Tibial artery (tissue), 4 donors: Measurements from ENCODE around the gene ANKS6.

Source experiments
- DNase-seq, 2 donors: peaks; one replicate each; pipeline ENCODE4 v3.0.0-alpha.2; 2019
- H3K27ac ChIP-seq, 2 donors: fragments of 200-600 bp; sonication (generic) in 1 of 2; 1 replicate in 1 of 2; 2 replicates in 1 of 2; pipeline ENCODE4 v1.5.1; 2018 to 2019; ENCODE audit warnings: mild to moderate bottlenecking in 1 of 2
- H3K27me3 ChIP-seq, 2 donors: fragments of 200-600 bp; sonication (generic) in 1 of 2; one replicate each; pipeline versions ENCODE4 v1.5.1 to v1.6.0; 2016 to 2019
- H3K36me3 ChIP-seq, 3 donors: fragments of 200-600 bp; sonication (generic) in 2 of 3; one replicate each; pipeline ENCODE4 v1.5.1; 2016 to 2019; ENCODE audit warnings: mild to moderate bottlenecking in 2 of 3
- H3K4me1 ChIP-seq, 4 donors: fragments of 200-600 bp; sonication (generic) in 2 of 4; 1 replicate in 3 of 4; 2 replicates in 1 of 4; pipeline ENCODE4 v1.5.1; 2016 to 2019
- H3K4me3 ChIP-seq, 2 donors: fragments of 200-600 bp; sonication (generic) in 1 of 2; 1 replicate in 1 of 2; 2 replicates in 1 of 2; pipeline ENCODE4 v1.5.1; 2018 to 2019; ENCODE audit warnings: mild to moderate bottlenecking in 2 of 2
- H3K9me3 ChIP-seq, 3 donors: fragments of 200-600 bp; sonication (generic) in 1 of 3; one replicate each; pipeline ENCODE4 v1.5.1; 2016 to 2019
- CTCF ChIP-seq, 2 experiments: fragments of 200-600 bp in 1 of 2; fragments of 450-650 bp in 1 of 2; IDR thresholded peaks; one replicate each; pipeline ENCODE4 v1.5.1; 2017 to 2019; ENCODE audit warnings: antibody characterized with exemption in 2 of 2, mild to moderate bottlenecking in 1 of 2, moderate library complexity in 1 of 2
- intact Hi-C: fragments of 100-400 bp; cut with DNase I; formaldehyde crosslinking; loops from one replicate; pipeline ENCODE4 v1.15.0; 2023; ENCODE audit warnings: low total_unique reads

Gene ANKS6

DNA sequence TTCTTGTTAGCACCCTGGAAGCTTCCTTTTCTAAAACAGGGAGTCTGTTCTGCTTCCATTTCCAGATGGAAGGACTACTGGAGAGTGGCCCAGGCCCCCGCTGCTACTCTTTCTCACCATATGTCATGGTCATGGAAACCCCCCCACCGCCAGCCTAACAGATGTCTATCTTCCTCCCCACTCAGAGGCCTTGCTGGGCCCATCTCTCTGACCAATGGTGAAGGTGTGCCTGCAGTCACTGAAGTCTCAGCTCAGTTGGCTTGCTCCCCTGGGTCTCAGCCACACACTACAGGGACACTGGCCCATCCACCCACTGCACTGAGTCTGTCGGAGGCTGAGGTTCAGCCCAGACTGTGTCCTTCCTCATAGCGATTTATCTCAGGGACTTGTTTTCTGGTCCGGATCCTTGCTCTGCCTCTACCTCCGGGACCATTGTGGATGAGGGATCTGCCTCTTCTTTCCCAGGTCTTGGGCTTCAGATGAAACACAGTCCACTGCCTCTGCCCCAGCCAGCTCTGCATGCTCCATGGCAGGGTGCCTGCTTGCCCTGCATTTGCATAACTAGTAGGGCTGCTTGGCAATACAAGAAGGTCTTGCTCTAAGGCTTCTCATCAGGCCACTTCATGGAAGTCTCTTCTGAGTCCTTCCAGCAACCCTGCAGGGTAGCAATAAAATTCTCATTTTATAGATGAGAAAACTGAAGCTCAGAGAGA, 42.0 kb upstream of the ANKS6 start:
- H3K27me3 ChIP-seq: no peaks in the 10 kb centered on the region
- H3K4me3 ChIP-seq: no peak overlapping the region
- H3K4me1 ChIP-seq: no peaks in the 10 kb centered on the region
- intact Hi-C loops: no loop called here
- H3K9me3 ChIP-seq: no peaks in the 10 kb centered on the region
- no peak for DNase-seq
- no peak for TF ChIP-seq CTCF (IDR thresholded peaks at IDR 0.05)
- H3K27ac ChIP-seq: no peak overlapping the region
- no peaks in the 10 kb centered on the region for H3K36me3 ChIP-seq

- intact Hi-C loops: no loop called here
- Histone ChIP-seq H3K4me1 (no peaks in the 10 kb centered on the region), H3K9me3 (no peaks in the 10 kb centered on the region), H3K4me3 (no peak overlapping the region), H3K27ac (no peak overlapping the region), H3K27me3 (no peaks in the 10 kb centered on the region), H3K36me3 (no peaks in the 10 kb centered on the region)
- TF ChIP-seq CTCF (IDR thresholded peaks at IDR 0.05): no peak
- no peak for DNase-seq
Observed at GRCh38 chr9:98837516-98837915, 41.2 kb upstream of the ANKS6 start.

DNA sequence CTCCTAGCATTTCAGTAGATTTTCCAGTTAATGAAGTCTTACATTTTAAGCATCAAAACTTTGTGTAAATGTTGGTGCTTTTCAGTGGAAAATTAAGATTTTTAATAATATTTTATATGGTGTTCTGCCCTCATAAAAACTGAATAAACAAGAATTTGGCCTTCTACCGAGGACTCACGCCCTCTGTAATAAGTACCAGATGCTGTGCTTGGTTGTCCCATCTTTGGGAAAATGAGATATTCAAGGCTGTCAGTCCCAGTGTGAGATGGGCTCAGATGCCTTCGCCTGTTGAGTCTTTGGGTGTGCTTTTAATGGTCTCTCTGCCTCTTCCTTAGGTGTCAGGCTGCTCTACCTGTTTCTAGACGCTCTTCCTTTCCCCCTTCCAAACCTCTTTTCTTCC, 39.9 kb upstream of the ANKS6 start:
- Histone ChIP-seq H3K27ac (no peak overlapping the region), H3K27me3 (no peaks in the 10 kb centered on the region), H3K9me3 (no peaks in the 10 kb centered on the region), H3K4me3 (no peak overlapping the region), H3K4me1 (no peaks in the 10 kb centered on the region), H3K36me3 (no peaks in the 10 kb centered on the region)
- DNase-seq: no peak
- no peak for TF ChIP-seq CTCF (IDR thresholded peaks at IDR 0.05)
- intact Hi-C loops: no loop called here

DNA sequence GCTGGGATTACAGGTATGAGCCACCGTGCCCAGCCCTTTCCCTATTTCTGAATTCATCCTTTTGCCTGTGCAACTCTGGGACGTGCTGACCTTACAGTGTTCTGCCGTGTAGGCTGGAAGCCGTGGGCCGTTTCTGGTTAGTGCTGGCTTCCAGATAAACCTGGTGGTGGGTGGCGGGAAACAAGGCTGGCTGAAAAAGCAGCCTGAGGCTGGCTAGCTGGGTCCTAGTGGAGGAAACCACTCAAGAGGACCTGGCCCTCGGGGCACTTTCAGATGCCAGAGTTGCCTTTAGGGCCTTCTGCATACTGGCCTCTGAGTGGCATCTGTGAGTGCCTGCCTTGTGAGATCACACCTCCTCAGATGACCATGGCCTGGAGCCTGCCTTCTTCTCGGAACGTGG, 38.0 kb upstream of the ANKS6 start:
- no peak for TF ChIP-seq CTCF (IDR thresholded peaks at IDR 0.05)
- no peaks in the 10 kb centered on the region for H3K36me3 ChIP-seq

DNA sequence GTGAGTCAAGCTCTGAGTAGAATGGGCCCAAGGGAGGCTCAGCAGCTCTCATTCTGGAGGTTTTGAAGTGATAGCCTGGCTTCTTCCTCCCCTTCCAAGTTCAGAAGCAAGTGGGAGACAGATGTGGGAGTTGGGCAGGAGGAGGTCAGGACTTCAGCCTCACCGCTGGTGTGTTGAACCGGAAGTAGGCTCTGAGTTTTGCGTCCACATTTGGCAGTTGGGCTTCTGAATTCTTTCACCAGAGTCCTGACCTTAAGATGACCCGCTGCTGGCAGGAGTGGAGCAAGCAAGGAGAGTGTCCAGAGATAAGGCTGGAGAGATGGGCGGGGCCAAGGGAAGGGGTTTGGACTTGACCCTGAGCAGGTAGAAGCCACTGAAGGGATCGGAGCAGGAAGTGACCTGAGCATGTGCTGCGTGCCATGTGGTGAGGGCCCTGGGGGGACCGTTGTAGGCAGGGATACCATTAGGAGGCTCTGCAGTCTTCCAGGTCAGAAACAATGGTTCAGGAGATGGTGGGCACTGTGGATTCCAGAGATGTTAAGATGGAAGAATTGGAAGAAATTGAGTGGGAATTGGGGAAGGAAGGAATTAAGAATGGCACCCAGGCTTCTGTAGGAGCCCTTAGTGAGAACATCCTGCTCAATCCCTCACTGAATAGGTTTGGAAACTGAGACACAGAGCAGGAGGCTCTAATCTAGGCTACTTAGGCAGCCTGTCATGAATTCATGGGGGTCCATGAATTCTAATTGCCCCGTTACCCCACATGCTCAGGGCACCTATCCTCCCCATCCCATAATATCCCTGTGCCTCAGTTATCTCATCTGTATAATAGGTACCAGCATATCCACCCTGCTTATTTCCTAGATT, 37.0 kb upstream of the ANKS6 start:
- Histone ChIP-seq H3K9me3 (no peaks in the 10 kb centered on the region), H3K27me3 (no peaks in the 10 kb centered on the region), H3K36me3 (no peaks in the 10 kb centered on the region), H3K27ac (no peak overlapping the region), H3K4me1 (no peaks in the 10 kb centered on the region), H3K4me3 (no peak overlapping the region)
- intact Hi-C loops: no loop called here
- no peak for DNase-seq
- no peak for TF ChIP-seq CTCF (IDR thresholded peaks at IDR 0.05)

More for the DNA sequence above, 38.0 kb upstream of the ANKS6 start:
- Histone ChIP-seq H3K27me3 (no peaks in the 10 kb centered on the region), H3K27ac (no peak overlapping the region), H3K4me3 (no peak overlapping the region), H3K9me3 (no peaks in the 10 kb centered on the region), H3K4me1 (no peaks in the 10 kb centered on the region)
- no peak for DNase-seq
- intact Hi-C loops: no loop called here
